Fibroblast of skin of right quadriceps (primary cell): ENCODE results near the gene CDX2.

ENCODE experiments used
- DNase-seq: peaks from one replicate; pipeline ENCODE4 v3.0.0-alpha.2; 2013

Gene CDX2

GRCh38 chr13:27927444-27928352, 41.4 kb downstream of the CDX2 start:
- no peak for DNase-seq

GRCh38 chr13:27926644-27927434, 42.3 kb downstream of the CDX2 start:
- no peak for DNase-seq

GRCh38 chr13:27925220-27925991, 43.7 kb downstream of the CDX2 start:
- DNase-seq = no peak

- no peak for DNase-seq
These were observed 44.5 kb downstream of the CDX2 start for GRCh38 chr13:27924529-27925141.

GRCh38 chr13:27923794-27924528, 45.2 kb downstream of the CDX2 start:
- no peak for DNase-seq

- DNase-seq = no peak
These were observed 46.1 kb downstream of the CDX2 start for GRCh38 chr13:27922883-27923612.

GRCh38 chr13:27921961-27922882, 46.9 kb downstream of the CDX2 start:
- DNase-seq = no peak

GRCh38 chr13:27921421-27921960, 47.6 kb downstream of the CDX2 start:
- no peak for DNase-seq

GRCh38 chr13:27920677-27921420, 48.3 kb downstream of the CDX2 start:
- DNase-seq = no peak

GRCh38 chr13:27919934-27920676, 49.0 kb downstream of the CDX2 start, which contains the start of gene PDX1:
Gene PDX1, plus strand, starts transcription at chr13:27920000. Its CDS starts 139 bp downstream, at chr13:27920139.
- peak; percentile 13 for DNase-seq

GRCh38 chr13:27919659-27919933, 49.5 kb downstream of the CDX2 start:
- DNase-seq = no peak

GRCh38 chr13:27918918-27919658, 50.0 kb downstream of the CDX2 start:
- DNase-seq = no peak

- DNase-seq = no peak
These were observed 50.8 kb downstream of the CDX2 start for GRCh38 chr13:27918041-27918917.

- no peak for DNase-seq
These were observed 51.8 kb downstream of the CDX2 start for GRCh38 chr13:27917121-27917947.
